DND-41 (cell line): ENCODE results near the gene IFNG-AS1.

Experiments used
- ATAC-seq: fragments of 200-7000 bp; cut with Tn5 transposase; 3 replicates; pipeline ENCODE4 v1.9.1; 2021; ENCODE audit warnings: low read depth; ENCODE audit not compliant: insufficient read depth
- DNase-seq: peaks from one replicate; pipeline ENCODE4 v3.0.0-alpha.2; 2020
- H2AFZ ChIP-seq: 2 replicates; pipeline ENCODE4 v1.6.0; 2012; ENCODE audit warnings: low read depth, low read length
- H3K27ac ChIP-seq: 2 replicates; pipeline ENCODE4 v1.5.1; 2012; ENCODE audit warnings: low read length, inconsistent platforms
- H3K27me3 ChIP-seq: fragments of 200-600 bp; sonication (generic); 2 replicates; pipeline ENCODE4 v1.6.0; 2012; ENCODE audit warnings: low read length, mild to moderate bottlenecking, inconsistent platforms; ENCODE audit not compliant: insufficient read depth, poor library complexity
- H3K36me3 ChIP-seq: 2 replicates; pipeline ENCODE4 v1.5.1; 2012; ENCODE audit warnings: low read length, inconsistent platforms; ENCODE audit not compliant: insufficient read depth
- H3K4me1 ChIP-seq: 2 replicates; pipeline ENCODE4 v1.5.1; 2012; ENCODE audit warnings: mild to moderate bottlenecking, low read length; ENCODE audit not compliant: insufficient read depth
- H3K4me2 ChIP-seq: 2 replicates; pipeline ENCODE4 v1.6.0; 2012; ENCODE audit warnings: mild to moderate bottlenecking, moderate library complexity, low read length, inconsistent platforms; ENCODE audit not compliant: insufficient read depth
- H3K4me3 ChIP-seq, 2 experiments: fragments of 200-600 bp in 1 of 2; shearing (Covaris generic) in 1 of 2; 2 replicates each; pipeline ENCODE4 v1.5.1; 2012 to 2016; ENCODE audit warnings: inconsistent platforms in 2 of 2, low read length in 2 of 2, mild to moderate bottlenecking in 2 of 2, low read depth in 1 of 2, moderate library complexity in 1 of 2
- H3K79me2 ChIP-seq: 2 replicates; pipeline ENCODE4 v1.6.0; 2012; ENCODE audit warnings: low read length, inconsistent platforms; ENCODE audit not compliant: insufficient read depth
- H3K9ac ChIP-seq: 2 replicates; pipeline ENCODE4 v1.6.0; 2012; ENCODE audit warnings: low read depth, mild to moderate bottlenecking, inconsistent platforms, low read length, moderate library complexity
- H3K9me3 ChIP-seq: 2 replicates; pipeline ENCODE4 v1.5.1; 2012; ENCODE audit warnings: low read length, moderate library complexity, mild to moderate bottlenecking, inconsistent platforms; ENCODE audit not compliant: insufficient read depth, severe bottlenecking
- H4K20me1 ChIP-seq: 2 replicates; pipeline ENCODE4 v1.6.0; 2012; ENCODE audit warnings: low read length; ENCODE audit not compliant: insufficient read depth
- CTCF ChIP-seq: IDR thresholded peaks from 2 replicates; pipeline ENCODE4 v1.5.1; 2012; ENCODE audit warnings: borderline replicate concordance, low read length, moderate library complexity, mild to moderate bottlenecking; ENCODE audit not compliant: poor library complexity, severe bottlenecking; ENCODE audit errors: extremely low read depth
- EZH2 ChIP-seq: IDR thresholded peaks from 3 replicates; pipeline ENCODE4 v1.6.1; 2012; ENCODE audit warnings: borderline replicate concordance, low read depth, mild to moderate bottlenecking, moderate library complexity, low read length, inconsistent platforms; ENCODE audit not compliant: severe bottlenecking

The IFNG-AS1 gene

GRCh38 chr12:67982164-67982563 is 7.1 kb upstream of the IFNG-AS1 start:
- H3K9ac ChIP-seq = no peak overlapping the region
- H3K9me3 ChIP-seq = no peaks in the 10 kb centered on the region
- no peak overlapping the region for H3K27ac ChIP-seq
- H4K20me1 ChIP-seq = no peaks in the 10 kb centered on the region
- no peaks in the 10 kb centered on the region for H3K36me3 ChIP-seq
- no peak for TF ChIP-seq EZH2
- TF ChIP-seq CTCF = no peak
- no peaks in the 10 kb centered on the region for H3K27me3 ChIP-seq
- no peak overlapping the region for H3K4me2 ChIP-seq
- H2AFZ ChIP-seq = no peak overlapping the region
- DNase-seq (no peak), ATAC-seq (no peak)
- no peaks in the 10 kb centered on the region for H3K79me2 ChIP-seq
- no peaks in the 10 kb centered on the region for H3K4me1 ChIP-seq
- no peak overlapping the region for H3K4me3 ChIP-seq

GRCh38 chr12:67986632-67987031 is 2.6 kb upstream of the IFNG-AS1 start:
- DNase-seq = no peak
- no peak overlapping the region for H2AFZ ChIP-seq
- H3K79me2 ChIP-seq = no peaks in the 10 kb centered on the region
- no peaks in the 10 kb centered on the region for H3K9me3 ChIP-seq
- no peak overlapping the region for H3K4me2 ChIP-seq
- H3K27me3 ChIP-seq = no peaks in the 10 kb centered on the region
- no peaks in the 10 kb centered on the region for H4K20me1 ChIP-seq
- no peak overlapping the region for H3K9ac ChIP-seq
- peaks cover 4% of the 10 kb centered on the region for H3K4me1 ChIP-seq
- TF ChIP-seq CTCF (no peak), EZH2 (no peak)
- H3K36me3 ChIP-seq = no peaks in the 10 kb centered on the region
- no peak overlapping the region for H3K27ac ChIP-seq
- ATAC-seq = no peak
- no peak overlapping the region for H3K4me3 ChIP-seq

GRCh38 chr12:67988601-67989021 is 636 bp upstream of the IFNG-AS1 start:
- no peak overlapping the region for H3K27ac ChIP-seq
- no peaks in the 10 kb centered on the region for H3K9me3 ChIP-seq
- H3K9ac ChIP-seq = no peak overlapping the region
- DNase-seq (no peak), ATAC-seq (no peak)
- TF ChIP-seq EZH2 (no peak), CTCF (no peak)
- peaks cover 4% of the 10 kb centered on the region for H3K4me1 ChIP-seq
- no peaks in the 10 kb centered on the region for H3K27me3 ChIP-seq
- no peak overlapping the region for H3K4me3 ChIP-seq
- no peak overlapping the region for H3K4me2 ChIP-seq
- H4K20me1 ChIP-seq = no peaks in the 10 kb centered on the region
- no peaks in the 10 kb centered on the region for H3K36me3 ChIP-seq
- no peaks in the 10 kb centered on the region for H3K79me2 ChIP-seq
- H2AFZ ChIP-seq = no peak overlapping the region

GRCh38 chr12:67991158-67991557 is 1.9 kb downstream of the IFNG-AS1 start:
- Histone ChIP-seq H3K36me3 (no peaks in the 10 kb centered on the region), H3K9me3 (no peaks in the 10 kb centered on the region), H3K27me3 (peaks cover 3% of the 10 kb centered on the region), H3K4me1 (peaks cover 4% of the 10 kb centered on the region), H3K9ac (no peak overlapping the region), H3K4me3 (no peak overlapping the region), H2AFZ (no peak overlapping the region), H3K79me2 (no peaks in the 10 kb centered on the region), H3K27ac (no peak overlapping the region), H4K20me1 (no peaks in the 10 kb centered on the region), H3K4me2 (no peak overlapping the region)
- DNase-seq = no peak
- no peak for TF ChIP-seq EZH2
- no peak for TF ChIP-seq CTCF
- no peak for ATAC-seq
